Frontal cortex (tissue), 4 donors: Measurements from ENCODE around the gene FOXE3. TPM values are rescaled to one million over a fixed set of nuclear protein-coding genes. Genes with fewer than 3 reads are reported as not detected.
A peak's percentile ranks its signal among the peaks of the same experiment; 100 is the strongest.

Source experiments
- DNase-seq, 2 donors: peaks; one replicate each; pipeline ENCODE4 v3.0.0; 2012; ENCODE audit warnings: low spot score in 2 of 2
- FAIRE-seq: peaks from 2 replicates; lab custom pipeline; 2012; peaks lifted over from hg19 to GRCh38; lab: Jason Lieb, UNC
- total RNA-seq: library from RNA; depleted of rRNA; stranded (reverse); fragments of >200 nt; gene quantifications from one replicate; pipeline ENCODE4 v1.2.3, GENCODE V29; 2014
- donor health status: control.
- donor health status: control.
- donor health status: control.

The FOXE3 gene
- total RNA-seq, 1 donor from 2014 or later, result not detected

- DNase-seq (peak in 1 of 2 donors; percentile 81), FAIRE-seq (no peak)
These were observed 16.3 kb downstream of the FOXE3 start for GRCh38 chr1:47432071-47433036.

DNA sequence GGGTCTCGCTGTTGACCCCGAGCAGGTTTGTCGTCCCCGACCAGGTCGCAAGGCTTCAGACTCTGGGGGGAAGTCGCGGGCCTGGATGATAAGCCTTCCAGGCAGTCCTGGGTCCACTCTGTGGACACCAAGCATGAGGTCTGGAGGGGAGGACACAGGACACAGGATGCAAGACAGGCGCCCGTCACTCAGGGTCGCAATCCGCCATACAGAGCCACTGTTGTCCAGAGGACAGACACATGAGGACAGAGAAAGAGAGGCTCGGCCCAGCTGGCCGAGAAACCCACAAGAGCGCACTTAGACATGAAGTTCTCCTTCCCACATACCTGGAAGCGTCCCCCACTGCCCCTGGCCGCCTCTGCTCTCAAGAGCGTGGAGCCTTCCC lies 16.9 kb downstream of the FOXE3 start:
- FAIRE-seq (no peak), DNase-seq (no peak)

DNA sequence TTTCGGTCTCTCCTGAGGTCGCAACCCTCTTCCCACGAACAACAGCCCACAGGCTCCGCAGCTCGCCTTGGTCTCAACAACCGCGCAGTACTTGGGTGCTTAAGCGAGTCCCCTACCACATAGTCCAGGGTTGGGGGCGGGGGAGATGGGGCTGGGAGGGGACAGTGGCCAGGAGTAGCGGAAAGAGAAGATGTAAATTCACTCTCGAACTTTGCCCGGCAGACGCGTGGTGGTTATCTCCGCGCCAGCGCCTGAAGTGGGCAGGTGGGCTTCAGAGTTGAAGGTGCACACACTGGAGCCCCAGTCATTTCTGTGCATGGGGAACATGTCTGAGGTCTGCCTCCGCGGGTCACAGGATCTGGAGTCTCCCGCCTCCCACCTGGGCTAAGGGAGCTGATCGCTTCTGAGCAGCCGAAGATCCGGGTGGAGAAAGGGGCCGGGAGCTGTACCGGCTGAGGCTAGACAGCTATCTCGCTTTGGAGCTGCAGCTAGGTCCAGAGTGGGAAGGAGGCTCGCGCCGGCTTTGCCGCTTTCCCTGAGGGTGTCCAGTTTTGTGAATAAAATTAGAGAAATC lies 17.5 kb downstream of the FOXE3 start:
- no peak for FAIRE-seq
- no peak for DNase-seq

DNA sequence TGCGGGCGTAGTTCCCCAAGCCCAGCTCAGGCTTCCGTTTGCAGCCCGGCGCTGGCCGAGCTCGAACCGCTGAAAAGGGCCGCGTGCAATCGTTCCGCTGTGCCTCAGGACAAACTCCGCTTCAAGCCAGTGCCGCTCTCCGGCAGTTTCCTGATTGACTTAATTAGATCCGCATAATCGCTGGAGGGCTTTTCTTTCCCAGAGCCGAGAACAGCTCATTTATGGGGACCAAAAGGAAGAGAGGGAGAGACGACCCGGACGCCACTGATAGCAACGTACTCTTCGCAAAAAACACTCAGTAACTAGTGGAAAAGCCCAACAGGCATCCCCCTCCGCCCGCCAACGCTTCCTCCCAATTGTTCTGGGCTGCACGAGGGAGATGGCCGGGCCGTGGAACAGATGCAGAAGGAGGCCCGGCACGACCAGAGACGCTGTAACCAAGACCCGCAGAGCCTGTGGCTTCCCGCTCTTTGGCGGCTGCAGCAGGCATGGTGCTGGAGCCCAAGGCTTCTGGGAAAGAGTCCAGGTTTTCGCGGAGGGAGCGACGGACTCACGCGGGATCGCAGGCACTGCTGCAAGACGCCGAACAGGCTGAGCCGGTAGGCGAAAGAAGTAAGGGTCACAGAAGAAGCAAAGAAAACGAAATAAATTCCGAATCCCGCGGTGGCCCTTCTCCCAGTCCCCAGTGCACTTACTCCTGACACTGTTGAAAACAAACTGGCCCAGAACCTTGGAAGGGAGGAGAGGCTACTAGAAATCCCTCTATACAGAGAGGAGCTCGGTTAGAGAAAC lies 18.2 kb downstream of the FOXE3 start:
- DNase-seq (no peak), FAIRE-seq (no peak)

DNA sequence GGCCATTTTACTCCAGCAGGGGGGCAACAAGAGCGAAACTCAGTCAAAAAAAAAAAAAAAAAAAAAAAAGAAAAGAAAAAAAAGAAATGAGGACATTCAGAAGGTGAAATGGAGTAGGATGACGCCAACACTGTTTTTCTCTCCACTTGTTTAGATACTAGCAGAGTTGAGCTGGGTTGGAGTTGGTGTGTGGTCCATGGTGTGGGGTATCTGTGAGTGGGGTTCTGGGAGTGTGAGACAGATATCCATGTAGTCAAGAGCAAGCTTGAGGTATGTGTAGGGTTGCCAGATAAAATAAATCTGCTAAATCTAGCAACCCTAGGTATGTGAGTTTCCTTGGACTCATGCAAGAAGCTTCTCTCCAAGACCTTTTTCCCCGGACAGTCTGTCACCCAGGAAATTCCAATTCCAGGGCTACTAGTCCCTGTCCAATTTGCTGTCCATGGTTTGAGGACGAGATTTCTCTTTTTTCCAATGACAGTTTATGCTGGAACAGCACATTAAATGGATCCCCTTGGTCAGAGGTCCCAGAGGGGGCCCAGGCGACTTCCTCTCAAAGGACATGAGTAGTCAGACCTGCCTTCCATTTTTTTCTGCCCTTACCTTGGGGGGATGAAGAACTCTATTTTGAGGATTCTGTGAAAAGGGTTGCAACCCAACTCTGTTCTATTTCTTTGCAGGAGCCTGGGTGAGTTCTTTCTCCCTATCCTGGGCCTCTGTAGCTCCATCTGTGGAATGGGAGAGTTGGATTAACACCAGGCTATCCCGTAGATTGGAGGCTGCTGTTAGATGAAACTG lies 19.6 kb downstream of the FOXE3 start:
- FAIRE-seq, result no peak
- DNase-seq, result no peak

DNA sequence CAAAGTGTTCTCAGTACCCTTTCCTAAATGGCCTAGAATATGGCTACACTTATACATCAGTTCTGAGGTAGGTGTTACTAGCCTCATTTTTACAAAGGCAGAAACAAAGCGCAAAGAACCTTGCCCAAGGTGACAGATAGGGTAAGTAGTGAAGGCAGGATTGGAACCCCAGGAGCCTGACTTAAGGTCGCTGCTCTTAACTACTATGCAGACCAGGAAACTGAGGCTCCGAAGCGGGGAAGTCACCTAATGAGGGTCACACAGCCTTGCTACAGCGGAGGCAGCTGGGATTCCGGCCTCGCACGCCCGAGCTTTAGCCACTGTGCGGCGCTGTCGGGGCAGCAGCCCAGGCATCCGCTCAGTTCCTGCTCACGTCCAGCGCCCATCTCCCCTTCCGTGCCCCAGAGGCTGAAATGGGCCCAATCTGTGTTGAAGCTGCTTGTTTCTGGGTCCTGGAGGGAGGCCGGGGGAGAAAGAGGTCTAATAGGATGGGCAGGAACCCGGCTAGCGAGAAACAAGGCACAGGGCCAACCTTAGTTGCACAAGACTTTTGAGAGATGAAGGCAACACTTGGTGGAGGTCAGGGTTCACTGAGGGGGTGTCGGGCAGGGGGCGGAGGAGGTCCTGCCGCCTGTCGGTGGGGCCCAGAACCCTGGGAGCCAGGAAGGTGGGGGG lies 20.4 kb downstream of the FOXE3 start:
- FAIRE-seq (no peak), DNase-seq (no peak)

DNA sequence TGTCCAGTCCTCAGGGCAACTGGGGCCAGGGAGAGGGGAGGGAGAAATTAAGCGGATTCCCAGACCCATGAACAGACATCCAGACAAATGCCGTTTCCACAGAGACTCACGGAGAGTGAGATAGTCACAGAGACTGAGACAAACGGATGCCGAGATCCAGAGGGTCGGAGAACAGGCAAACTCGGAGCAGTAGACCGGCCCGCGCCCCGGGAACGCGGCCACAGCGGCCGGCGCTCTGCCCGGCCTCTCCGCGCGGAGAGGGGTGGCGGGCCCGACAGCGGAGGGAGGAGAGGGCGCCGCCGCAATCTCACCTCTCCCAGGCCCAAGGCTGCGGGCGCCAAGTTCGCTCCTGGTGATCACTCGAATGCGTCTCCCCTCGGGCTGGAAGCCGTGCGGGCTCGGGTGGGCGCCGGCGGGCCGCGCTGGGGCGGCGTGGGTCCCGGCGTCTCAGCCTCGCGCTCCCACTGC lies 20.9 kb downstream of the FOXE3 start:
- FAIRE-seq, result no peak
- no peak for DNase-seq

GRCh38 chr1:47437447-47438164 lies 21.5 kb downstream of the FOXE3 start, which contains the start of gene FOXD2:
Gene FOXD2 (plus strand): TSS chr1:47438044. CDS start chr1:47438136, 92 bp downstream.
- FAIRE-seq, result no peak
- DNase-seq, result peak; percentile 90 to 93

- FAIRE-seq (no peak), DNase-seq (no peak)
These were observed 22.3 kb downstream of the FOXE3 start for GRCh38 chr1:47438165-47439016.

- FAIRE-seq (no peak), DNase-seq (no peak)
These were observed 23.1 kb downstream of the FOXE3 start for GRCh38 chr1:47439017-47439818.

GRCh38 chr1:47439819-47440598 lies 23.9 kb downstream of the FOXE3 start:
- DNase-seq (no peak), FAIRE-seq (no peak)

- DNase-seq (no peak), FAIRE-seq (no peak)
These were observed 24.6 kb downstream of the FOXE3 start for GRCh38 chr1:47440599-47441081.

GRCh38 chr1:47441450-47442106 lies 25.5 kb downstream of the FOXE3 start:
- no peak for FAIRE-seq

GRCh38 chr1:47442202-47442601 lies 26.1 kb downstream of the FOXE3 start:
- no peak for FAIRE-seq

More at GRCh38 chr1:47441450-47442106, 25.5 kb downstream of the FOXE3 start:
- DNase-seq, result no peak

DNA sequence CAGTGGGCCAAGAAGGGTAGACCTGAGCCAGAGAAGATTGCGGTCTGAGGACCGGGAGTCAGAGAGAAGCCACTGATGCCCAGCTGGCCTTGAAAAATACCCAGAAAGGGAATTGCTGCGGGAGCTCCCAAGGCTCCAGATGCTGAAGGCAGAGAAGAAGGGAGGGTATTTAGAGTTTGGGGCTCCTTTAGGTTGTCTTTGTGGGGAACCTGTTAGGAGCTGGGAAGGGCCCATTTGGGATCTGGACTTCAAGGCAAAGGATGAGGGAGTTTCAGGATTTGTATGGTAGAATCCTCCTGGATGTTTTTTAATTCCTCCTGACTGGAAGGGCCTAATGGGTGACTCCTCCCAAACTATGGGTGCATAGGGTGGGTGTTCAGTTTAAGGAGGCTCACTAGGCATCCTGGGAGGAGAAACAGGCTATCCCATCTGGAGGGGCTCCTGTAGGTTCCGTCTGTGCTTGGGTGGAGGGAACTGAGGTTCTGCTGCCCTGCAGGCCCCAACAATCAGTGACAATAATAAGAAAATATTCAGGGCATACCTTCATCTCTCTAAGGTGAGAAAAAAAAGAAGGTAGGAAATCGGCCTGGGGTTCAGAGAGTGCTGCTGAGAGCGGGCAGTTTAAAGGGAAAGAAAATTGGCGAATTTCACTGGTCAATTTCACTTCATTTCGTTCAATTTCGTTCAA lies 26.9 kb downstream of the FOXE3 start:
- no peak for DNase-seq
- no peak for FAIRE-seq

More at GRCh38 chr1:47442202-47442601, 26.1 kb downstream of the FOXE3 start:
- DNase-seq, result no peak
